CD4-positive, alpha-beta T cell treated with Interleukin-6 at 100 ng/mL for 8 hours (primary cell): ENCODE measurements around the gene SUSD6.

Experiments
- DNase-seq: peaks from one replicate; pipeline ENCODE4 v3.0.0-alpha.2; 2020; ENCODE audit warnings: mixed read lengths, low spot score

SUSD6 gene

DNA sequence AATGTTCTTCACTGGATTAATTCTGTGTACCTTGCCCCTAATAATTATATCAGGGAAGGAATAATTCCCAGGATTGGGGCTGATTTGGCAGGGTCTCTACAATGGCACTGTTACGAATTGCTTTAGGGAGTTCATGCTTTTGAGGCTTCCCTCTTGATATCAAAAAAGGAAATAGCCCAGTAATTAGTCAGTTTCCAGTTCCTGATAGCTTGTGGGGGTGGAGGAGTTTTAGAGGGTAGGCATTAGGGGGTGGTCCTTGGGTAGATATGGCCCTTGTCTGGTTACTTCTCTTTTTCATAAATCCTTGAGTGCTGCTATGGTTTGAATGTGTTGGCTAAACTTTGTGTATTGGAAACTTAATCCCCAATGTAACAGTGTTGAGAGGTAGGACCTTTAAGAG is 149.4 kb downstream of the SUSD6 start:
- DNase-seq: no peak

DNA sequence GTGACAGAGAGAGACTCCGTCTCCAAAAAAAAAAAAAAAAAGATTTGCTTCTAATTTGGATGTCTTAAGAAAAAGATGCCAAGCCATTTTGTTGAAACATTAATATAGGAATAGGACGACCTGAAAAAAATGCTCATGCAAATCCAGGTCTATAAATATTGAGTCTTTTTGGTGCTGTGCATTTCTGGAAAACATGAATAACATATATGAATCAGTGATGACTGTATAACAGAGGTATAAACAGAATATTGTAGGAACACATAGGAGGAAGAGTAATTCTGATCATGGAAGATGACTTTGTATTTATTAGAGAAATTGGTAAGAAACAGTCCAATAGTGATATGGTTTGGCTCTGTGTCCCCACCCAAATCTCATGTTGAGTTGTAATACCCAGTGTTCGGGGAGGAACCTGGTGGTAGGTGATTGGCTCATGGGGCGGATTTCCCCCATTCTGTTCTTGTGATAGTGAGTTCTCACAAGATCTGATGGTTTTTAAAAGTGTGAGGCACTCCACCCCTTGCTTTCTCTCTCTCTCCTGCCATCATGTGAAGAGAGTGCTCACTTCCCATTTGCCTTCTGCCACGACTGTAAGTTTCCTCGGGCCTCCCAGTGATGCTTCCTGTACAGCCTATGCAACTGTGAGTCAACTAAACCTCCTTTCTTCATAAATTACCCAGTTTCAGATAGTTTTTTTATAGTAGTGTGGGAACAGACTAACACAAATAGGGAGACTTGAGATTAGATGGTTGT is 152.5 kb downstream of the SUSD6 start:
- no peak for DNase-seq
